Measurements from ENCODE around the gene RASSF5.
"Not testable (repeated sequence)": the region's sequence is repeated elsewhere in the genome, so short reads cannot be mapped to it uniquely, and the experiment has no call there.

RASSF5 gene

GRCh38 chr1:206477581-206478380 is 29.6 kb upstream of the RASSF5 start:
- DNase-seq: no peak

GRCh38 chr1:206478746-206479145 is 28.6 kb upstream of the RASSF5 start:
- no peak for DNase-seq

- DNase-seq: peak; percentile 71
Measured at GRCh38 chr1:206479183-206480125, 27.9 kb upstream of the RASSF5 start.

DNA sequence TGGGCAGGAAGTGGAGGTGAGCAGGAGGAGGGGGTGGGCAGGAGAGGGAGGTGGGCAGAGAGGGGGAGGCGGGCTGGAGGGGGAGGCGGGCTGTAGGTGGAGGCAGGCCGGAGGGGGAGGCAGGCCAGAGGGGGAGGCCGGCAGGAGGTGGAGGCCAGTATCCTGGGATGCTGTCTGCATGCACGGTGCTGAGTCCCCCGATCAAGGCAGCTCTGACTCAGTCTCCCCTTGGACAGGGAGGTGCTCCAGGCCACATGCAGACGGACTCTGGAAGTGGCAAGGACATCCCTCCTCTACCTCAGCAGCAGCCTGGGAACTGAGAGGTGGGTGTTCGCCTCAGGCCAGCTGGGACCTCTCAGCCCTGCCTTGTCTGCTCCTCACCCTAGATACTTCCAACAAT is 27.1 kb upstream of the RASSF5 start:
- no peak for DNase-seq

GRCh38 chr1:206482611-206483010 is 24.7 kb upstream of the RASSF5 start:
- DNase-seq: no peak

GRCh38 chr1:206483864-206484263 is 23.5 kb upstream of the RASSF5 start:
- DNase-seq: not testable (repeated sequence)

GRCh38 chr1:206484901-206485300 is 22.4 kb upstream of the RASSF5 start:
- no peak for DNase-seq

DNA sequence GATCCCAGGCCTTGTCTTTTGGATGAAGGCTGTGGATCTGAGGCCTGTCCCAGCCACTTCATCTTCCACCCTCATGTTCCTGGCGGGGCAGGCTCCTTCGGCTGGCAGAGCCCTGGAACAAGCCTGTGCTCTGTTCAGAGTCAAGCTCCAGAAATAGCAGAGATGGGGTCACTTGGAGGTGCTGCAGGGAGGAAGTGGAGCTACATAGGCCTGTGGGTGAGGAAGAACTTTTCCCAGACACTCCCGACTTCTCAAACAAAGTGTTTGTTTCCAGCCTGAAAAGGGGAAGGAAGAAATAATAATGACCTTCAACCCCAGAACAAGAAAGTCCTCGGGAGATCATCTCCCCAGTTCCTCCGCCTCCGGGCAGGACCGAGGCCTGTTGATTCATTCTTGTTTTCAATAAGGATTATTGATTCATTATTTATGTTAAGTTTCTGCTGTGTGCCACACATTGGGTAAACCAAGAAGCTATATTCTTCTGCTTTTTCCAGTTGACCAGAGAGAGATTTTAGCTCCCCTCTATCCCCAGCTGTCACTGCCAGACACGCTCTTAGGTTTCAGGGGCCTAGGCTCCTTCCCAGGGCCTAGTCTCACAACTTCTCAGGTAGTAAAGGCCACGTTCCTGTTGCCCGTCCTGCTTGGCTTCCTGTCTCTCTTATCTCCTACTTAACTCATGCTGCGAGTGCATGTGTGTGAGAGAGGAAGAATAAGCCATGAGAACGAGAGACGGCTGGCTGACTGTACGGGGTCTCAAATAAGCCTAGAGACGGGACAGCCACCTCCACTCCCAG is 20.1 kb upstream of the RASSF5 start:
- DNase-seq: no peak

- DNase-seq: no peak
Measured at GRCh38 chr1:206487970-206488369, 19.4 kb upstream of the RASSF5 start.

DNA sequence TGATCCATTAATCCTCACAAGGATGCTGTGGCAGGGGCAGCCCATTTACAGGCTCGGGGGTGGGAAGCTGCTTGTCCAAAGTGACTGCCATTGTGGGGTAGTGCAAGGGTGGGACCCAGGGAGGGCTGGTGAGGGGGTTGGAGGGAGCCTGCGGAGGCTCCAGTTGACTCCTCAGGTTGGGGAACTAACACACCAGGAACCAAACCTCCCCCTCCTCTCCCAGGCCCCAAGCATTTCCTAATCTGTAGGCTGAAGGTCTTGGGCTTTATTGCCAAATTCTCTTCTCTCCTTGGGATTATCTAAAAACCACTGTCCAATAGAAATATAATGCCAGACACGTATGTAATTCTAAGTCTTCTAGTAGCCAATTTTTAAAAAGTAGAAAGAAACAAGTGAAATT is 18.9 kb upstream of the RASSF5 start:
- no peak for DNase-seq

DNA sequence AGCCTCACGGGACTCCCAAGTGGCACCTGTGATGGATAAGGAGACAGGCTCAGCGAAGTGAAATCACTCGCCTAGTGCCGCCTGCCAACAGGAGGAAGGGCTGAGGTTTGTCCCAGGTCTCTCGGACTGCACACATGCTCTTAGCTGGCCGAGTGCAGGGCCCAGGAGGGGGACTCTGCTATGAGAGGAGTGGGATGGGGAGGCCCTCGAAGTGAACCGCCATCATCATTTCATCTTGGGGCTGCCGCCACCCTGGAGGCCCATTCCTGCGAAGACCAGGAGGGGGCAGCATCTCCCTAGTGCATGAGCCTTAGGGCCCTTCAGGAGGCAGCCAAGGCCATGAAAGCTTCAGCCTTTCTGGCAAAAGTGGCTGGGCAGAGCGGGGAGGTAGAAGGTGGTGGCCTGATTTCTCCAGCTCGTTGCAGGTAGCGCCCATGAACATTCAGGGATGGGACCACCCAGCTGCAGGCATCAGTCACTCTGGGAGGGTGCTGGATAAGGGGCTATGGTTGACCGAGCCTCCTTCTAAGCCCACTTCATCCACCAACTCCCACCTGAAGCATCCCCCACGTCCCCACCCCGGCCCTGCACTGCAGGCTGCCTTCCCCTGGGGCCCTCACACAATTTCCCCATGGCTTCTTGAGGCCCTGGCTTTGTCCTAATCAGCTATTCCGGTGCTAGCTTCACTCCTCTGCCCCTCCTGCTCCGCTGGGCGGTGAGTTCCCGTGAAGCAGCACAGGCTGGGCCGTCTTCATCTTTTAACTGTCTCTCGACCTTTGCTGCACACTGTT is 17.2 kb upstream of the RASSF5 start:
- DNase-seq: peak; percentile 80

DNA sequence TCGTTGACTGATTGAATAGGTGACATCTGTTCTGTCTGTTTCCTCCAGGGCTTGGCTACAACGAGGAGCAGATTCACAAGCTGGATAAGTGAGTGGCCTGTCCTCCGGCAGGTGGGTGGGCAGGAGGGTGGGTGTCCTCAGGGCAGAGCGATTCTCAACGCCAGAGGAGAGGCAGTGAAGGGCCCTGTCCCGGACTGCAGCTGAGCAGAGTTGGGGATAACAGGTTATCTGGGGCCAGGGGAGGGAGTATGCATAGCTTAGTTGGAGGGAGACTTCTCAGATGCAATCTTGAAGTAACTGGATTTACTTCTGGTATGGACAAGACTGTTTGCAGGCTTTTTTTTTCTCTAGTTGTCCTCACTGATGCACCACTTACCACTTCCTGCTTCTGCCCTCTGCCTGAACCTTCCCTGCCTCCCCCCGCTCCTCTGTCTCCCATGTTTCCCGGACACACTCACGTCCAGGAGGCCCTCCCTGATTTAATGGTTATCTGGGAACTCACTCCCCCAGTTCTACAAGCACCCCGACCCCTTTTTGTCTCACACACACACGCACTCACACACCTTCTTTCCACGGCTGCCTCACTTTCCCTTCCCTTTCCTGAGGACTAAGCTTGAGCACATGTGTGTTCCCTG is 16.4 kb upstream of the RASSF5 start:
- DNase-seq: no peak

DNA sequence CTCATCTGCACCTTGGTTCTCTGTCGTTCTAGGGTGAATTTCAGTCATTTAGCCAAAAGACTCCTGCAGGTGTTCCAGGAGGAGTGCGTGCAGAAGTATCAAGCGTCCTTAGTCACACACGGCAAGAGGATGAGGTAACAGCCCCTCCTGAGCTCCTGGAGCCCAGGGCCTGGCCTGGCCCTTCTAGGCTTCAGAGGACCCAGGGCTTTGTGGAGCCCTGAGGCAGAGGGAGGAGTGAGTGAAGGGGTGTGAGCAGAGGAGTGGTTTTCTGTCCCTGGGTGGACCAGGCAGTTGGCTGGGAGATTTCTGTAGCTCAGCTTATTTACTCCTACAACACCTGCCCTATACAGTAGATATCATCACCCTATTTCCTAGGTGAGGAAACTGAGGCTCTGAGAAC is 15.7 kb upstream of the RASSF5 start:
- DNase-seq: no peak

DNA sequence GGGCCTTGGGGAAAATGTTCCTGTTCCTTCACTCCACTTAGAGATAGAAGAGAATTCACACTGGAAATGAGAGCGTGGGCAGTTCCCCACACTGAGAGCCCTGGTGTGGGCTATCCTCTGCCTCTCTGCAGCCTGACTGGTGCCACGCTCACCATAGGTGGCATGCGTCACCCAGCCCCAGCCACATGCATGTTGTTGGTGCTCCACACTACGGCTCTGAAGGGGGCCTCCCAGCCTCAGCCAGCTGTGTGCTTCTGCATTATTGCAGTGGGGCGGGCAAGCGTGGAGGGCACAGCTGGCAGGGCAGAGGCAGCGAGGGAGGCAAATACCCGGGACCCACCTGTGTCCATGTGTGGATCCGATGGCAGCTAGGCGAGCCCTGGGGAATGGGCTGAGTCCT is 14.7 kb upstream of the RASSF5 start:
- DNase-seq: no peak

DNA sequence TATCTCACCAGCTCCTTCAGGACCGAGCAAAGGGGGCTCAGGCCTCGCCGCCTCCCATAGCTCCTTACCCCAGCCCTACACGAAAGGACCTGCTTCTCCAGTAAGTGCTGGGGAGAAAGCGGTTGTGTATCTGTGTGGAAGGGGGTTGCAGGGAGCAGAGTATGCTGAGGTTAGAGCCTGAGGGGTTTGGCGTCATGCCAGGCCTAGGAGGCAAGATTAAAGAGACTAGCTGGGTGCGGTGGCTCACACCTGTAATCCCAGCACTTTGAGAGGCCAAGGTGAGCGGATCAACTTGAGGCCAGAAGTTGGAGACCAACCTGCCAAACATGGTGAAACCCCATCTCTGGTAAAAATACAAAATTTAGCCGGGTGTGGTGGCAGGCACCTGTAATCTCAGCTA is 14.1 kb upstream of the RASSF5 start:
- no peak for DNase-seq

DNA sequence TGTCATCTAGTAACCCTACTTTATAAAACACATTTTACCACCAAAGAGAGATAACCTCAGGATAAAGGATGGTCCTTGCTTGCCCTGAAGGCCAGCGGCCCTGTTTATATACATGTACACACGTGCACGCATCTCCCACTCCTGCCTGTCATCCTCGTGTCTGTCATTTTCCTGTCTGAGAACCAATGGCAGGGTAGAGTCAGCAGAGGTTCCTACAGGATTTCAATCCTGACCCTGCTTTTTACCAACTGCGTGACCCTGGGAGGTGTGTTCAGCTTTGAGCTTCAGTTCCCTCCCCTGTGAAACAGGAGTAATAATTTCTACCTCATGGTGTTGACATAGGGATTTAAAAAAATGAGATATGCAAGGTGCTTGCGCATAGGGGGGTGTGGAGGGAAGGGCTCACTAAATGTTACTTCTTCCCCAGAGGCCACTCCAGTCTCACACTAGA is 12.3 kb upstream of the RASSF5 start:
- DNase-seq: no peak

DNA sequence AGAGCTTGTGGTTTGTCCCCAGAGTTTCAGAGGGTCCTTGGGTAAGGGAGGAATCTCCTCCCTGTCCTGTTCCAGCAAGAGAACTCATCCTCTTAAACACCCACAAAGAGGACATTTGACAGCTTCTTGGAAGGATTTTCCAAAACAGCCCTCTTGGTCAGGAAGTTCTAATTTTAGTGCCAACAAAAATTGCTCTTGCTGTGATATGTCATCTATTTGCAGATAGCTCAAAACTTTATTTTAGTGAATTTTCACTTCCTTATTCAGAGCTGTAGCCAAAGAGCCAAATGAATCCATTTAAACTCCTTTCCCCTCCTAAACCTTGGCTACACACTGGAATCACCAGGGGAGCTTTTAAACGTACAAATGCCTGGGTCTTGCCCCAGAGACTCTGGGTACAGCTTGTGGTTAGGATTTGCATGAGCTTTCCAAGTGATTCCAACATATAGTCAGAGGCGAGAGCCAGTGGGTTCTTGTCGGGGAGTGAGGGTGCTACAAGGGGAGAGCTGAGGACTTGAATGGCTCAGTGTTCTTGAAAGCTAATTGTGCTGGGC is 11.8 kb upstream of the RASSF5 start:
- DNase-seq: no peak

- DNase-seq: no peak
Measured at GRCh38 chr1:206496131-206496793, 11.1 kb upstream of the RASSF5 start.

DNA sequence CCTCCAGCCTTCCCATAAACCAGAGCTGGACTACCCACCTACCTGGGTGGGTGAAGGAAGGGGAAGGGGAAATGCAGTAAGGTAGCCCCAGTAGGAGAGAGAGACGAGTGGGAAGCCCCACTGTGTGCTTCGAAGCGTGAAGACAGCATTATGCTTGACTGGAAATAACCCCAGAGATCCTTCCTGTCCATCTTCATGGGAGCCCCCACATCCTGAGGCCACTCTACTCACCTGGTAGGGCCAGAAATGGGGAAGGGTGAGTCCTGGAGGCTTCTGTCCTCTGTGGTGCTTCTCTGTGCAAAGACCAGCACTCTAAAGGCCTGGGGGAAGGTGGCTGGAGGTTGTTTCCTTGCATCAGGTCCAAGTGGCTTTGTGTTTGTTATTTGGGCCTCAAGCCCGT is 10.0 kb upstream of the RASSF5 start:
- DNase-seq: no peak

GRCh38 chr1:206497774-206498173 is 9.6 kb upstream of the RASSF5 start:
- DNase-seq: no peak

- no peak for DNase-seq
Measured at GRCh38 chr1:206498685-206499084, 8.6 kb upstream of the RASSF5 start.

All from activated naive CD4-positive, alpha-beta T cell treated with anti-CD3 and anti-CD28 coated beads, Interleukin-2, amount 50 U/mL, for 16 hours (primary cell).